Glutamatergic neuron (in vitro differentiated cells): ENCODE data around the gene KRT20. TPM values are rescaled to one million over a fixed set of nuclear protein-coding genes. Genes with fewer than 3 reads are reported as not detected.

Experiments used
- DNase-seq: peaks from one replicate; pipeline ENCODE4 v3.0.0; 2022
- H3K27ac Mint-ChIP-seq: one replicate; pipeline ENCODE4 v1.8.0; 2020; ENCODE audit warnings: mild to moderate bottlenecking, mixed read lengths, inconsistent platforms; ENCODE audit not compliant: unreplicated experiment
- H3K27me3 Mint-ChIP-seq: one replicate; pipeline ENCODE4 v1.8.0; 2020; ENCODE audit warnings: mild to moderate bottlenecking, moderate library complexity, mixed read lengths, inconsistent platforms; ENCODE audit not compliant: unreplicated experiment
- H3K36me3 Mint-ChIP-seq: one replicate; pipeline ENCODE4 v1.8.0; 2020; ENCODE audit warnings: mild to moderate bottlenecking, mixed read lengths, inconsistent platforms; ENCODE audit not compliant: unreplicated experiment
- H3K4me1 Mint-ChIP-seq: one replicate; pipeline ENCODE4 v1.8.0; 2020; ENCODE audit warnings: mild to moderate bottlenecking, low read depth, mixed read lengths, inconsistent platforms; ENCODE audit not compliant: unreplicated experiment
- H3K4me3 Mint-ChIP-seq: one replicate; pipeline ENCODE4 v1.8.0; 2020; ENCODE audit warnings: mild to moderate bottlenecking, mixed read lengths, inconsistent platforms; ENCODE audit not compliant: unreplicated experiment
- H3K9me3 Mint-ChIP-seq: one replicate; pipeline ENCODE4 v1.8.0; 2020; ENCODE audit warnings: mild to moderate bottlenecking, moderate library complexity, mixed read lengths, inconsistent platforms; ENCODE audit not compliant: unreplicated experiment
- total RNA-seq: library from RNA; stranded (reverse); fragmentation: NEBNext Ultra II Directional; extraction: Animal tissue kit (Norgen Biotek cat#: 25700); gene quantifications from one replicate; pipeline ENCODE4 v1.2.1, GENCODE V29; 2021; ENCODE audit not compliant: unreplicated experiment
- TF ChIP-seq, protein P1 (sequence below): fragments of 200-600 bp; sonication (generic); IDR thresholded peaks from one replicate; pipeline ENCODE4 v1.5.0; 2021; ENCODE audit not compliant: partially characterized antibody, unreplicated experiment

The KRT20 gene
- total RNA-seq, 1 donor from 2014 or later: not detected

DNA sequence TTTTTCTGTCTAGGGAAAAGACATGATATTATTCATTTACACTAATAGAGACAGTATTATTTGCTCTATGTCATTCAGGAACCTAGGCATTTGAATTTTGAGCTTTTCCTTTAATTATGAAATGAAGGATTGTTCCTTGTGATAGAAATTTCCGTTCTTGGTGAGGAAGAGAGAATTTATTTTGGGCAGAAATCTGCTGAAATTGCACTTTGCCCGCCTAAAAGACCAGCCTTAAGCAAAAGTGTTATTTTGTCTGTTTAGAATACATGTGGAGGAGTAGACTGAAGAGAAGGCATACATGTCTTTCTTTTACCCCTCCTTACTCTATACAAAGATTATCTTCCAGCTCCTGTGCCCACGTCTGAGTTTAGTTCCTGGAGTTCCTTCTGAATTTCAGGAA is 45.8 kb downstream of the KRT20 start:
- H3K27me3 Mint-ChIP-seq: no peaks in the 10 kb centered on the region
- no peaks in the 10 kb centered on the region for H3K4me1 Mint-ChIP-seq
- DNase-seq: no peak
- no peaks in the 10 kb centered on the region for H3K9me3 Mint-ChIP-seq
- H3K36me3 Mint-ChIP-seq: no peaks in the 10 kb centered on the region
- no peak overlapping the region for H3K27ac Mint-ChIP-seq
- TF ChIP-seq, protein P1, sequence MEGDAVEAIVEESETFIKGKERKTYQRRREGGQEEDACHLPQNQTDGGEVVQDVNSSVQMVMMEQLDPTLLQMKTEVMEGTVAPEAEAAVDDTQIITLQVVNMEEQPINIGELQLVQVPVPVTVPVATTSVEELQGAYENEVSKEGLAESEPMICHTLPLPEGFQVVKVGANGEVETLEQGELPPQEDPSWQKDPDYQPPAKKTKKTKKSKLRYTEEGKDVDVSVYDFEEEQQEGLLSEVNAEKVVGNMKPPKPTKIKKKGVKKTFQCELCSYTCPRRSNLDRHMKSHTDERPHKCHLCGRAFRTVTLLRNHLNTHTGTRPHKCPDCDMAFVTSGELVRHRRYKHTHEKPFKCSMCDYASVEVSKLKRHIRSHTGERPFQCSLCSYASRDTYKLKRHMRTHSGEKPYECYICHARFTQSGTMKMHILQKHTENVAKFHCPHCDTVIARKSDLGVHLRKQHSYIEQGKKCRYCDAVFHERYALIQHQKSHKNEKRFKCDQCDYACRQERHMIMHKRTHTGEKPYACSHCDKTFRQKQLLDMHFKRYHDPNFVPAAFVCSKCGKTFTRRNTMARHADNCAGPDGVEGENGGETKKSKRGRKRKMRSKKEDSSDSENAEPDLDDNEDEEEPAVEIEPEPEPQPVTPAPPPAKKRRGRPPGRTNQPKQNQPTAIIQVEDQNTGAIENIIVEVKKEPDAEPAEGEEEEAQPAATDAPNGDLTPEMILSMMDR: no peak
- H3K4me3 Mint-ChIP-seq: no peak overlapping the region

DNA sequence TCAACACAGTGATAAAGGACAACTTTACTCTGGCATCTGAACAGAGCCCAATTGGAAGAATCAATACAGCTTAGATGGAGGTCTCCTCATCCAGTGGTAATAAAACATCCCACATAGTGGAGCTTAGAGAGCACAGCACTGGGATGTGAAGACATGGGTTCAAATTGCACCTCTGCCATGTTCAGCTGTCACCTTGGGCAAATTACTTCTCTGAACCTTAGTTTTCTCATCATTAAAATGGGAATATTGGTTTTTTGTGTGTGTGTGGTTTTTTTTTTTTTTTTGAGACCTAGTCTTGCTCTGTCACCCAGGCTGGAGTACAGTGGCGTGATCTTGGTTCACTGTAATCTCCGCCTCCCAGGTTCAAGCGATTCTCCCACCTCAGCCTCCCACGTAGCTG is 49.0 kb downstream of the KRT20 start:
- Mint-ChIP-seq H3K4me3 (no peak overlapping the region), H3K9me3 (no peaks in the 10 kb centered on the region)

DNA sequence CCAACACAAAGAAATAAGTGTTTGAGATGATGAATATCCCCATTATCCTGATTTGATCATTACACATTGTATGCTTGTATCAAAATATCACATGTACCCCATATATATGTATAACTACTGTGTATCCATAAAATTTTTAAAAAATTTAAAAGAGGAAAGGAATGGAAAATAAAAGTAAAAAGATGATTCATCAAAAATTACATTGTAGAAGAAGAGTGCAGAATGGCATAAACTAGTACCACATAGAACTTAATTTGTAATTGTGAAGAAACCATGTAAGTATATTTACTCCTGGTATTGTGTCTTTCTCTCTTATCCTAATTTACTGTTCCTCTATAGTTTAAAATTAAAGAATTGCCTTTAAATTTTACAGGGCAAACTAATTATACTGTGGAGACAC is 51.2 kb downstream of the KRT20 start:
- Mint-ChIP-seq H3K9me3 (no peaks in the 10 kb centered on the region), H3K27me3 (no peaks in the 10 kb centered on the region), H3K4me3 (no peak overlapping the region), H3K4me1 (no peaks in the 10 kb centered on the region), H3K27ac (no peak overlapping the region), H3K36me3 (no peaks in the 10 kb centered on the region)
- TF ChIP-seq, protein P1: no peak
- no peak for DNase-seq

More for the DNA sequence above, 49.0 kb downstream of the KRT20 start:
- no peaks in the 10 kb centered on the region for H3K4me1 Mint-ChIP-seq
- H3K27ac Mint-ChIP-seq: no peak overlapping the region
- H3K36me3 Mint-ChIP-seq: no peaks in the 10 kb centered on the region
- TF ChIP-seq, protein P1: no peak
- no peaks in the 10 kb centered on the region for H3K27me3 Mint-ChIP-seq
- no peak for DNase-seq

DNA sequence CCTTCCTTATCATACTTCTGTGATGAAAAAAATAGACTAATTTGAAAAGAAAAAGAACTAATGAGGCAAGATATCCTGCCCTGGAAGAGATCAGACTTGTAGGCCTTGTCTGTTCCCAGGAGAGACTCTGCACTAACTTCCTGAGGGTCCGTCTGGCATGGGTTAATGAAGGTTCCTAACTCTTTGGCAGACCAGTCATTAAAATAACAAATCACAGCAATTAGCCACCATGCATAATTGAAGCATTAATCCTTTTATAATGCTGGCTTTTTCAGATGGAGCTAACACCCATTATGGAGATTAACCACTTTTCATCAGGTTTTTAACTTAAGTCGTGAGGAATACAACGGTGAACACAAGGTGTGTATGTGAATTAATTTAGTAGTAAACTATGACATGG is 52.2 kb downstream of the KRT20 start:
- Mint-ChIP-seq H3K36me3 (no peaks in the 10 kb centered on the region), H3K9me3 (no peaks in the 10 kb centered on the region), H3K27ac (no peak overlapping the region), H3K4me3 (no peak overlapping the region), H3K27me3 (peaks cover under 1% of the 10 kb centered on the region), H3K4me1 (no peaks in the 10 kb centered on the region)
- TF ChIP-seq, protein P1: no peak
- no peak for DNase-seq

DNA sequence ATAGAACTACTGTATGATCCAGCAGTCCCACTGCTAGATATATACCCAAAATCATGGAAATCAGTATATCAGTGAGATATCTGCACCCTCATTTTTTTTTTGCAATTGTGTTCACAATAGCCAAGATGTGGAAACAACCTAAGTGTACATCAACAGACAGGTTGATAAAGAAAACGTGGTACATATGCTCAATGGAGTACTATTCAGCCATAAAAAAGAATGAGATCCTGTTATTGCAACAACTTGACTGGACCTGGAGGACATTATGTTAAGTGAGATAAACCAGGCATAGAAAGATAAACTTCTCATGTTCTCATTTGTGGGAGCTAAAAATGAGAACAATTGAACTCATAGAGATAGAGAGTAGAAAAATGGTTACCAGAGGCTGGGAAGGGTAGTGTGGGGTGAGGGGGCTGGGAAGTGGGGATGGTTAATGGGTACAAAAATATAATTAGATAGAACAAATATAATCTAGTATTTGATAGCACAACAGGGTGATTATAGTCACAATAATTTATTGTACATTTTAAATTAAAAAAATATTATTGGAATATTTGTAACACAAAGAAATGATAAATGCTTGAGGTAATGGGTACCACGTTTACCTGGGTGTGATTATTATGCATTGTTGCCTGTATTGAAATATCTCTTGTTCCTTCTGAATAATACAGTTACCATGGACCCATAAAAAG is 54.8 kb downstream of the KRT20 start:
- DNase-seq: no peak
- Mint-ChIP-seq H3K27ac (no peak overlapping the region), H3K27me3 (peaks cover 4% of the 10 kb centered on the region)

More for the DNA sequence above, 54.8 kb downstream of the KRT20 start:
- no peak overlapping the region for H3K4me3 Mint-ChIP-seq
- TF ChIP-seq, protein P1: no peak
- H3K9me3 Mint-ChIP-seq: no peaks in the 10 kb centered on the region
- H3K36me3 Mint-ChIP-seq: no peaks in the 10 kb centered on the region
- no peaks in the 10 kb centered on the region for H3K4me1 Mint-ChIP-seq
